NCI-H748 treated with DMSO at 0.1 percent for 48 hours (cell line): ENCODE measurements around the gene CSH1.
"Not testable (repeated sequence)": the region's sequence is repeated elsewhere in the genome, so short reads cannot be mapped to it uniquely, and the experiment has no call there.

Experiments used
- DNase-seq: peaks from one replicate; lab custom pipeline; 2025; lab: John Stamatoyannopoulos, UW

Gene CSH1

GRCh38 chr17:63896524-63897354 is at the start of gene CSH1:
CSH1 (minus strand) TSS chr17:63896574; CDS start chr17:63896511, 63 bp downstream.
- DNase-seq: not testable (repeated sequence)

GRCh38 chr17:63945784-63946439 is 49.5 kb upstream of the CSH1 start:
- no peak for DNase-seq

GRCh38 chr17:63944736-63945499 is 48.5 kb upstream of the CSH1 start:
- no peak for DNase-seq

- DNase-seq: no peak
These were observed 47.4 kb upstream of the CSH1 start for GRCh38 chr17:63943745-63944144.

- DNase-seq: no peak
These were observed 46.1 kb upstream of the CSH1 start for GRCh38 chr17:63942309-63942985.

- DNase-seq: no peak
These were observed 45.4 kb upstream of the CSH1 start for GRCh38 chr17:63941751-63942150.

GRCh38 chr17:63941162-63941561 is 44.8 kb upstream of the CSH1 start:
- no peak for DNase-seq

- no peak for DNase-seq
These were observed 44.2 kb upstream of the CSH1 start for GRCh38 chr17:63940584-63940983.

- no peak for DNase-seq
These were observed 43.5 kb upstream of the CSH1 start for GRCh38 chr17:63939884-63940283.

- DNase-seq: no peak
These were observed 43.0 kb upstream of the CSH1 start for GRCh38 chr17:63939401-63939800.

GRCh38 chr17:63937920-63938319 is 41.5 kb upstream of the CSH1 start:
- DNase-seq: no peak

- DNase-seq: no peak
These were observed 40.9 kb upstream of the CSH1 start for GRCh38 chr17:63937319-63937718.

GRCh38 chr17:63934183-63935112 is 38.1 kb upstream of the CSH1 start:
- no peak for DNase-seq

GRCh38 chr17:63933598-63933997 is 37.2 kb upstream of the CSH1 start:
- DNase-seq: no peak

- no peak for DNase-seq
These were observed 36.3 kb upstream of the CSH1 start for GRCh38 chr17:63932721-63933120.

GRCh38 chr17:63931981-63932561 is 35.7 kb upstream of the CSH1 start, which contains the start of gene CD79B:
CD79B (minus strand) TSS chr17:63932331; CDS start chr17:63932261, 70 bp downstream.
- DNase-seq: no peak

- no peak for DNase-seq
These were observed 34.7 kb upstream of the CSH1 start for GRCh38 chr17:63930951-63931575.

- DNase-seq: no peak
These were observed 33.7 kb upstream of the CSH1 start for GRCh38 chr17:63929860-63930766.
